GM12873 (cell line): ENCODE measurements around the gene EFCAB10.

Source experiments
- CTCF ChIP-seq: IDR thresholded peaks from 2 replicates; pipeline ENCODE4 v1.5.1; 2012; ENCODE audit warnings: low read depth, mild to moderate bottlenecking, moderate library complexity, low read length, control low read depth; ENCODE audit not compliant: insufficient read depth; ENCODE audit errors: missing control alignments

Gene EFCAB10

GRCh38 chr7:105521717-105522463 lies 59.4 kb downstream of the EFCAB10 start, which contains the start of gene PUS7:
TSS of gene PUS7 (minus strand) at chr7:105522271. CDS start at chr7:105508512, 13,759 bp downstream.
- TF ChIP-seq CTCF: no peak

- TF ChIP-seq CTCF: no peak
Measured at GRCh38 chr7:105521027-105521716, 60.1 kb downstream of the EFCAB10 start.

- no peak for TF ChIP-seq CTCF
Measured at GRCh38 chr7:105519353-105519752, 61.9 kb downstream of the EFCAB10 start.
